Measurements from ENCODE around the gene SLC6A1.
"Not testable (repeated sequence)": the region's sequence is repeated elsewhere in the genome, so short reads cannot be mapped to it uniquely, and the experiment has no call there.

Gene SLC6A1

DNA sequence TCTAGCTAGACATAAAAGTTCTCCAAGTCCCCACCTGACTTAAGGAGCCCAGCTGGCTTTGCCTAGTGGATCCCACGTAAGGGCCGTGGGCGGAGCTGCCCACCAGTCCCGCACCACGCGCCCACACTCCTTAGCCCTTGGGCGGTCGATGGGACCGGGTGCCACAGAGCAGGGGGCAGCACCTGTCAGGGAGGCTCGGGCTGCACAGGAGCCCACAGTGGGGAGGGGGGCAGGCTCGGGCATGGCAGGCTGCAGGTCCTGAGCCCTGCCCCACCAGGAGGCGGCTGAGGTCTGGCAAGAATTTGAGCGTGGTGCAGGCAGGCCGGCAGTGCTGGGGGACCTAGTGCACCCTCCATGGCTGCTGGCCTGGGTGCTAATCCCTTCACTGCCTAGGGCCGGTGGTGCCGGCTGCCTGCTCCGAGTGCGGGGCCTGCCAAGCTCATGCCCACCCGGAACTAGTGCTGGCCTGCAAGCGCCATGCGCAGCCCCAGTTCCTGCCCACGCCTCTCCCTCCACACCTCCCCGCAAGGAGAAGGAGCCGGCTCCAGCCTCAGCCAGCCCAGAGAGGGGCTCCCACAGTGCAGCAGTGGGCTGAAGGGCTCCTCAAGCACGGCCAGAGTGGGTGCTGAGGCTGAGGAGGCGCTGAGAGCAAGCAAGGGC, 78.7 kb downstream of the SLC6A1 start:
- DNase-seq: no peak

- no peak for DNase-seq
Measured at GRCh38 chr3:11072631-11073030, 80.1 kb downstream of the SLC6A1 start.

DNA sequence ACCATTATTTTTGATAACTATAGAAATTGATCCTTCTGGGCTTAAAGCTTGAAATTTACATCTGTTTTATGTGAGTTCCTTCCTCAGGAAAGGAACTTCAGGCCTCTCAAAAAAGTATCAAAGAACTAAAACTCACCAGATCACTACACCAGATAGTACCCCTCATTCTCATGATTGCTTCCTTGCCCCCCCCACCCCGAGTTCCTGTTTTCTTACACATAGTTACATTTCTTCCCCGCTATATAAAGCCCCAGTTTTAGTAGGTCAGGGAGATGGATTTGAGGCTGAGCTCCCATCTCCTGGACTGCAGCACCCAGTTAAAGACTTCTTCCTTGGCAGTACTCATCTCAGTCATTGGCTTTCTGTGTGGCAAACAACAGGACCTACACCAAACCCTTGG, 81.5 kb downstream of the SLC6A1 start:
- DNase-seq: no peak

- no peak for DNase-seq
Measured at GRCh38 chr3:11074451-11074850, 81.9 kb downstream of the SLC6A1 start.

DNA sequence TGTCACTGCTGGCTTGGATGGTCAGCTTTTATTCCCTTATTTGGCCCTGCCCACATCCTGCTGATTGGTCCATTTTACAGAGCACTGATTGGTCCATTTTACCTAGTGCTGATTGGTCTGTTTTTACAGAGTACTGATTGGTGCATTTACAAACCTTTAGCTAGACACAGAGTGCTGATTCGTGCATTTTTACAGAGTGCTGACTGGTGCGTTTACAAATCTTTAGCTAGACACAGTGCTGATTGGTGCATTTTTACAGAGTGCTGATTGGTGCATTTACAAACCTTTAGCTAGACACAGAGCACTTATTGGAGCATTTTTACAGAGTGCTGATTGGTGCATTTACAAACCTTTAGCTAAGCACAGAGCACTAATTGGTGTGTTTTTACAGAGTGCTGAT, 82.6 kb downstream of the SLC6A1 start:
- not testable (repeated sequence) for DNase-seq

GRCh38 chr3:11076711-11077110, 84.2 kb downstream of the SLC6A1 start:
- peak; percentile 20 for DNase-seq

GRCh38 chr3:11077466-11077865, 84.9 kb downstream of the SLC6A1 start:
- DNase-seq: no peak

DNA sequence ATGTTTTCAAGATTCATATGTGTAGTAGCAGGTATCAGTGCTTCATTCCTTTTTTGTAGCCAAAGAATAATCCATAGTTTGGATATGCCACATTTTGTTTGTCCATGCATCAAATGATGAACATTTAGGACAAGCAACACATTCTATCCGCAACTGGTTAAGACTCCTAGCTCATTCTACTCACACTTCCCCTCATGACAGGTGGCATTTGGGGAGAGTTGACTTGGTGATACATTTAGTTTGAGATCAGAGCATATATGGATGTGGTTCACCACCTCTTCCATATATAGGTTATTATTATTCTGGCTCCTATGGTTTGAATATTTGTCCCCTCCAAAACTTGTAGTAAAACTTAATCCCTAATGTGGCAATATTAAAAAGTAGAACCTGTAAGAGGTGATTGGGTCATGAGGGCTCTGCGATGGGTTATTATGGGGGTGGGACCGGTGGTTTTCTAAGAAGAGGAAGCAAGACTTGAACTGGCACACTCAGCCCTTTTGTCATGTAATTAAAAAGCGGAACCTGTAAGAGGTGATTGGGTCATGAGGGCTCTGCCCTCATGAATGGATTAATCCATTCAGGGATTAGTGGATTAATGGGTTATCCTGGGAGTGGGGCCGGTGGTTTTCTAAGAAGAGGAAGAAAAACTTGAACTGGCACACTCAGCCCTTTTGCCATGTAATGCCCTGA, 86.4 kb downstream of the SLC6A1 start:
- DNase-seq: no peak

DNA sequence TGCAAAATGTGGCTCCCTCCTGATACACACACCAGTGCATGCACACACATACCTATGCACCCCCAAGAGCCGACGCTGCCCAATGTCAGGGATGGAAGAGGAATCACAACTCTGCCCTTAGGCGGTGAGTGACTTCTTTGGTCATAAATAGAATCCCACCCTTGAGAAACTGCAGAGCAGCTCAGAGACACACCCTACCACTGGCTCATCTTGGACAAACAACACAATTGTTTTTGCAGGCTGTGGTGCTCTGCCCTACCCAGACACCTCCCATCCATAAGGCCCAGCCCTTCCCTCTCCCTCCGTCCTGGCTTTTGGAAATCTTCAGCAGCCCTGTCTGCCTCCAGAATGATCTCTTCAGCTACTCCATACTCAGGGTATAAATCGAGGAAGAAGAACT, 87.9 kb downstream of the SLC6A1 start:
- DNase-seq: no peak

DNA sequence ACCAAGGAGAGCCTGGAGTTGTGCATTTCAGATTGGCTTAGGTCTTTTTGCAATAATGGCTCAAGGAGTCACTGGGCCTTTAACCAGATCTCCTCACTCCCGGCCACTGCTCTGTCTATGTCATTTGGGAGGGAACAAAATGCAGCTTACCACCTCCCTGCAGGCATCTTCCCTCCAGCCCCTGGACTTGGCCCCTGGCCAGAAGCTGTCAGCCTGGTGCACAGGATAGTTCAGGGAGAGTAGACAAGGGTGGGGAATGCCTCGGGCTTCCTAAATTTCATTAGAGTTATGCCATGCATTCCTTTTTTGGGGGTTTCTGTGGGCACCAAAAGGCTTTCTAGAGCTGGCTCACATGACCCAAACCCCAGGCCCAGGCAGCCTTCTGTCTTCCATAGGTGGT, 91.5 kb downstream of the SLC6A1 start:
- DNase-seq: no peak

- no peak for DNase-seq
Measured at GRCh38 chr3:11084677-11085076, 92.1 kb downstream of the SLC6A1 start.

GRCh38 chr3:11085093-11085840, 92.7 kb downstream of the SLC6A1 start:
- no peak for DNase-seq

DNA sequence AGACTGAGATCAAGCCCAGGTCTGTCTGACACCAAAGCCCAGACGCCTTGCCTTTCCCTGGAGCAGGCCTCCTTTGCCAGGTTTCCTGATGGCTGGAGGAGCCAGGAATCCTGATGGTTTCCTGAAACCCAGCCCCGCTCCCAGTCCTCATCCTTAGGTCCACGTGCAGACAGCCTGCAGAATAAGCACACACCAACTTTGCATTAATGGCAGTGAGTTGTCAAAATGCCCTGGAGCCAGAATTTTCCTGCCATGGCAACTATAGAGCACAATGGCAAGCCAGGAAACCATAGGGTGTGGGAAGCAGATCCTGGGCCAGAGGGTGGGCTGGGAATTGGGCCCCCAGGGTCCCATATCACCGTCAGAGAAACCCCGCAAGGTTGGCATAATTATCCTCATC, 94.3 kb downstream of the SLC6A1 start:
- no peak for DNase-seq

GRCh38 chr3:11088066-11088465, 95.5 kb downstream of the SLC6A1 start:
- DNase-seq: no peak

- DNase-seq: no peak
Measured at GRCh38 chr3:11088831-11089230, 96.3 kb downstream of the SLC6A1 start.
